Upper lobe of left lung (tissue), 4 donors: ENCODE results near the gene TP53I13.

Source experiments
- CTCF ChIP-seq, 6 experiments: fragments of 450-650 bp in 4 of 6; fragments of 200-600 bp in 2 of 6; sonication (generic) in 2 of 6; IDR thresholded peaks; one replicate each; pipeline ENCODE4 v1.5.1; 2016 to 2019; ENCODE audit warnings: antibody characterized with exemption in 6 of 6
- EP300 ChIP-seq, 4 donors: sonication (generic); formaldehyde crosslinking; IDR thresholded peaks; one replicate each; pipeline ENCODE4 v1.5.1; 2017; ENCODE audit warnings: antibody characterized with exemption in 4 of 4, control low read depth in 2 of 4
- POLR2A ChIP-seq, 4 donors: fragments of 450-650 bp; IDR thresholded peaks; one replicate each; pipeline ENCODE4 v1.5.1; 2016 to 2017; ENCODE audit warnings: antibody characterized with exemption in 4 of 4, mild to moderate bottlenecking in 2 of 4
- POLR2AphosphoS5 ChIP-seq, 2 donors: sonication (generic); formaldehyde crosslinking; IDR thresholded peaks; one replicate each; pipeline ENCODE4 v1.5.1; 2017; ENCODE audit warnings: antibody characterized with exemption in 2 of 2

GRCh38 chr17:29617125-29617480 is 48.6 kb downstream of the TP53I13 start:
- TF ChIP-seq CTCF (IDR thresholded peaks at IDR 0.05) (peak; percentile 49 to 79 (median 76)), POLR2AphosphoS5 (IDR thresholded peaks at IDR 0.05) (peak in 1 of 2 donors; percentile 29), POLR2A (IDR thresholded peaks at IDR 0.05) (peak in 1 of 4 donors; percentile 46), EP300 (IDR thresholded peaks at IDR 0.05) (no peak)
